Activated naive CD4-positive, alpha-beta T cell treated with anti-CD3 and anti-CD28 coated beads, Interleukin-2, amount 50 U/mL, for 72 hours (primary cell): ENCODE measurements around the gene AFF3. TPM values are rescaled to one million over a fixed set of nuclear protein-coding genes. Genes with fewer than 3 reads are reported as not detected.

ENCODE experiments used
- ATAC-seq, 2 donors: fragments of 150-1000 bp; cut with Tn5 transposase; 2 replicates each; pipeline ENCODE4 v1.10.0; 2021; ENCODE audit warnings: mild to moderate bottlenecking in 2 of 2, moderate library complexity in 2 of 2
- DNase-seq, 2 donors: peaks; one replicate each; pipeline ENCODE4 v3.0.0; 2021 to 2022; ENCODE audit warnings: low spot score in 2 of 2
- H3K27ac Mint-ChIP-seq, 2 donors: one replicate each; pipeline ENCODE4 v1.8.0; 2022; ENCODE audit warnings: mild to moderate bottlenecking in 2 of 2, mixed read lengths in 2 of 2
- H3K36me3 Mint-ChIP-seq, 2 donors: one replicate each; pipeline ENCODE4 v1.8.0; 2022; ENCODE audit warnings: mixed read lengths in 2 of 2
- H3K9me3 Mint-ChIP-seq, 2 donors: one replicate each; pipeline ENCODE4 v1.8.0; 2022; ENCODE audit warnings: mixed read lengths in 2 of 2
- total RNA-seq, 2 donors: library from RNA; stranded (reverse); gene quantifications; one replicate each; pipeline ENCODE4 v1.2.3, GENCODE V29; 2022

AFF3 gene
- total RNA-seq, 2 donors from 2014 or later = 1.5 to 5.2 TPM

GRCh38 chr2:100067784-100068183, 74.6 kb downstream of the AFF3 start:
- peaks cover 0 to 2% of the 10 kb centered on the region in 2 donors for H3K36me3 Mint-ChIP-seq
- no peak overlapping the region for H3K27ac Mint-ChIP-seq
- no peak for ATAC-seq

GRCh38 chr2:100066856-100067255, 75.5 kb downstream of the AFF3 start:
- Mint-ChIP-seq H3K27ac (no peak overlapping the region), H3K9me3 (peaks cover 0 to 12% of the 10 kb centered on the region in 2 donors), H3K36me3 (peaks cover 0 to 11% of the 10 kb centered on the region in 2 donors)
- DNase-seq (no peak), ATAC-seq (no peak)

More at GRCh38 chr2:100067784-100068183, 74.6 kb downstream of the AFF3 start:
- H3K9me3 Mint-ChIP-seq = peaks cover 0 to 4% of the 10 kb centered on the region in 2 donors
- DNase-seq = no peak

GRCh38 chr2:100066246-100066645, 76.1 kb downstream of the AFF3 start:
- Mint-ChIP-seq H3K27ac (no peak overlapping the region), H3K9me3 (peaks cover 0 to 13% of the 10 kb centered on the region in 2 donors), H3K36me3 (peaks cover 0 to 17% of the 10 kb centered on the region in 2 donors)
- ATAC-seq = no peak
- no peak for DNase-seq

DNA sequence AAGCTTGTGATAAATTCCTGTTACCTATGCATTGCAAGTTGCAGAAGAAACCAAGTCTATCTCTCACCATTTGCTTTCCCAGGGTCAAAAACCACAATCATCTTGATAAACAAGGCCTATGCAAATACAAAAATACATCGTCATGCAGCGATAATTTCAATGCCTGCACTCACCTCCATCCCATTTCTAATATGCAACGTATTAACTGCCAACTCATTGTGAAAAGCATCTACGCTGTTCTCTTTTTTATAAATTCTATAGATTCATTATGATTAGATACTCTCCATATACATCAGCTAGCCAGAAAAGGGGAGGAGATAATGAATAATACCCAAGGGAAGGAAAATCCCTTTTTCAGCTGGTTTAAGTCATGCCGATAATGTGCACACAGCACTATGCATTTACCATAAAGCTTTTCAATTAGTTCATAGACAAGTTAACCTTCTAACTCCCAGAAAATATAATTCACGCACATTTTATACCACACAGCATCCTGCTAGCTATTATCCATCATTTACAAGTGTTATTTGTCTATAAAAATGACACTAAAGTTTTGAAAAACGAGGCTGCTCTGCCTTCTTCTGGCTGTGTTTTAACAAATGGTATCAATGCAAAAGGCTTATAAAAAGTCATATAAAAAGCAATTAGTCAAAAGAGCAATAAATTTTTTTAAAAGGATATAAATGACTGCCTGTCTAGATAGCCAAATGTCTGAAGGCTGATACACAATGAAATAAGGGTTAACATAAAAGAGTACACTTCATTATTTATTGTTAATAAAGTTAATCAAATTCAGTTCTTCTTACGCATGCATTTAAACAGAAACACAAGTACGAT, 77.6 kb downstream of the AFF3 start:
- H3K36me3 Mint-ChIP-seq = peaks cover 0 to 17% of the 10 kb centered on the region in 2 donors
- H3K27ac Mint-ChIP-seq = peak overlapping the region in 1 of 2 donors; percentile 49
- ATAC-seq (peak; percentile 38 to 71), DNase-seq (peak in 1 of 2 donors; percentile 10)
- H3K9me3 Mint-ChIP-seq = peaks cover 0 to 13% of the 10 kb centered on the region in 2 donors

GRCh38 chr2:100064165-100064564, 78.2 kb downstream of the AFF3 start:
- H3K27ac Mint-ChIP-seq = peak overlapping the region in 1 of 2 donors; percentile 49
- peak in 1 of 2 donors; percentile 17 for DNase-seq
- peak; percentile 23 to 46 for ATAC-seq

GRCh38 chr2:100063459-100063953, 78.9 kb downstream of the AFF3 start:
- peaks cover 0 to 13% of the 10 kb centered on the region in 2 donors for H3K9me3 Mint-ChIP-seq
- ATAC-seq = no peak
- H3K27ac Mint-ChIP-seq = peak overlapping the region in 1 of 2 donors; percentile 40
- no peak for DNase-seq
- peaks cover 0 to 17% of the 10 kb centered on the region in 2 donors for H3K36me3 Mint-ChIP-seq

More at GRCh38 chr2:100064165-100064564, 78.2 kb downstream of the AFF3 start:
- Mint-ChIP-seq H3K36me3 (peaks cover 0 to 17% of the 10 kb centered on the region in 2 donors), H3K9me3 (peaks cover 0 to 13% of the 10 kb centered on the region in 2 donors)

DNA sequence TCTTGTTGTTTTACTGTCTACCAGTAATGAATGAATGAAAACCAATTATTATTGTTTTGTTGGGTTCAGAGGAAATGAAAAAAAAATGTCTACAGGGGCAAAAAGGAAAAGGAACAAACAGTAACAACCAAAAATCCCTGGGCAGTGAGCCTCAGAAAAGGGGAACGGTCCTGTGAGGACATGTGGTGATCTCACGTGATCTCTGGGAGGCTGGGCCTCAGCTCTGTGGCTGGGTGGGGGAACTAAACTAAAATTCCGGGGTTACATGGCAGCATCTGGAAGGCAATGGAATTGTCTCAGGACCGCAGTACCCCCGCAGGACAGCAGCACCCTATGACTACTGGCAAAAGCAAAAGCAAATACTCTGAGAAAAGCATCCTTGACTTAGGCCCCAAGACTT, 80.1 kb downstream of the AFF3 start:
- peak overlapping the region in 1 of 2 donors; percentile 2 for H3K27ac Mint-ChIP-seq
- ATAC-seq (no peak), DNase-seq (no peak)
- peaks cover 0 to 17% of the 10 kb centered on the region in 2 donors for H3K36me3 Mint-ChIP-seq
- peaks cover 0 to 13% of the 10 kb centered on the region in 2 donors for H3K9me3 Mint-ChIP-seq

- peaks cover 0 to 13% of the 10 kb centered on the region in 2 donors for H3K9me3 Mint-ChIP-seq
- peak overlapping the region; percentile 7 to 81 for H3K27ac Mint-ChIP-seq
- DNase-seq = peak in 1 of 2 donors; percentile 43
- peaks cover 0 to 17% of the 10 kb centered on the region in 2 donors for H3K36me3 Mint-ChIP-seq
- ATAC-seq = peak; percentile 81 to 87
Observed at GRCh38 chr2:100060875-100061274, 81.5 kb downstream of the AFF3 start.

DNA sequence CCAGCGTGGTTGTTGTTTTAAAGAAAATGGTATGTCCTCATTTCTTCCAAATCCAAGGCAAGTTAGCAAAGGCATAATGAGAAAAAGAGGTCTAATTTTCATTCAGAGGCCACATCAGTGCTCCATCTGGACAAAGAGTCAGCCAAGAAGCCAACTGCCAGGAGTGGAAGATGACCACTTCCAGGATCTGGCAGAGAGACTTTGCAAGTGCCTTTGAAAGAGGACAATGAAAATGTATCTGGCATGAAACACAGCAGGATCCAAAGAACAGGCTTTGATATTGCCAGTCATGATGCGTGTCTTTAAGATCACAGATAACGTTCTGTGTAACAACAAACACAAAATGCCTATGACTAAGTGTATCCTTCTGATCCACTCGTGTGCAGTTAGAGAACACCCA, 82.8 kb downstream of the AFF3 start:
- DNase-seq (no peak), ATAC-seq (no peak)
- peaks cover 0 to 17% of the 10 kb centered on the region in 2 donors for H3K36me3 Mint-ChIP-seq
- H3K27ac Mint-ChIP-seq = no peak overlapping the region
- H3K9me3 Mint-ChIP-seq = peaks cover 0 to 15% of the 10 kb centered on the region in 2 donors

DNA sequence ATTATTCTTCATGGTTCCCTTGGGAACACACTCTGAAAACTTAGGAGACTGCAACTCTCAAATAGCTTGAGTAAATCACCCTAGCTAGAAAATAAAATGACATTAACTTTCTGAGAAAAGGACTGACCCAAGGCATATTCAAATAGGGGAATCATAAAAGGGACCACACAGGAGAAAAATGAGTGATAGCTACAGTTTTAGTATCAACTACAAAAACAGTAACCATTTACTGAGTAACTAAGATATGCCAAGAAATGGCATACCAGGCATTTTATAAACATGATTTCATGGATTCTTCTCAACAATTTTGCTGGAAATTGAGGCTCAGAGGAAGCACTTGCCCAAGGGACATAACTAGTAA, 84.5 kb downstream of the AFF3 start:
- Mint-ChIP-seq H3K9me3 (peaks cover 0 to 14% of the 10 kb centered on the region in 2 donors), H3K36me3 (peaks cover 4 to 16% of the 10 kb centered on the region in 2 donors), H3K27ac (no peak overlapping the region)
- ATAC-seq = no peak
- DNase-seq = no peak

DNA sequence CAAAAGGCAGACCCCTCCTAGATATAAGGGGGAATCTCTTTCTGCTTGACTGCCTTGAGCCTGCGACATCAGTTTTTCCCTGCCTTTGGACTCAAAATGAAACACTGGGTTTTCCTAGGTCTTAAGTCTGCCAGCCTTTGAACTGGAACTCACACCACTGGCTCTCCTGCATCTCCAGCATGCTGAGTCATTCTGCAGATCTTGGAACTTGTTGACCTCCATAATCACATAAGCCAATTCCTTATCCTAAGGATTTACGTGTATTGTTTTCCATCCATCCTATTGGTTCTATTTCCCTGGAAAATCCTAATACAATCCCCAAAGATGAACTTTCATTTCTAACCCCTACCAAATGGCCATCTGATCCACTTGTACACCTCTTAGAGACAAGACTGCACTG, 88.0 kb downstream of the AFF3 start:
- H3K27ac Mint-ChIP-seq = no peak overlapping the region
- H3K36me3 Mint-ChIP-seq = peaks cover 0 to 4% of the 10 kb centered on the region in 2 donors
- H3K9me3 Mint-ChIP-seq = peaks cover 0 to 5% of the 10 kb centered on the region in 2 donors
- DNase-seq (no peak), ATAC-seq (no peak)

DNA sequence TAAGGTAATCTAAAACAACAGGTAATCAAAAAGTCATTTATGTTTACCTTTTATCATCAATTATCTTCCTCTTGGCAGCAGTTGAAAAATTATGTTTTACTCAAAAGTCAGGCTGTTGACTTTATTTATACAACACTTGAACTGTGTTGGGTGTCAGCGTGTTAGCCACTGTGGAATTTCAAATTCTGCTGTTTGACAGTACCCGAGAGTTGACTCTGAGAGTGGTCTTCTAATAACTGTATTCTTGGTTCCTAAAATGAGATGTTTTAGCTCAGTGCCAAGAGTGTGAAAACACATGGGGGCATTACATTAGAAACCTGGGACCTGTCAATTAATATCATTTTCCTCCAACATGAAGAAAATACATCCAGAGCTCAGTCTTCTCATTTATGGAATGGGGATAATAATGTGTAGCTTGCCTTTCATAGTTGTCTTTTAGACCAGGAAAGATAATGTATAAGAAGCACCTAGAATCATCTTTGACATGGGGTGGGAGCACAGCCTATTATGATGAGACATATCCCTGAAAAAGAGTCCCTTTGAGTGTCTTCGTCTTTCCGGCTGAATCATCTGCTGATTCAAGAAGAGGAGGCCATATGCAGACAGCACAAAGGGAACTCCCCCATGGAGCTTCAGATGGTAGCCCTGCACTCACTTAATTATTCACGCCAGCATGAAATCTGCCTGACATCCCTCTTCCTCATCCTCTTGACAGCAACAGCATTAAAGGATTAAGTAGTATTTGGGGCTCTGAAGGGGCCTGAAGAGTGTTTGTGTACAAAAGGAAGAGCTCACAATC, 89.1 kb downstream of the AFF3 start:
- ATAC-seq (peak in 1 of 2 donors; percentile 39), DNase-seq (no peak)
- Mint-ChIP-seq H3K27ac (no peak overlapping the region), H3K36me3 (peaks cover 0 to 4% of the 10 kb centered on the region in 2 donors), H3K9me3 (peaks cover 0 to 5% of the 10 kb centered on the region in 2 donors)

DNA sequence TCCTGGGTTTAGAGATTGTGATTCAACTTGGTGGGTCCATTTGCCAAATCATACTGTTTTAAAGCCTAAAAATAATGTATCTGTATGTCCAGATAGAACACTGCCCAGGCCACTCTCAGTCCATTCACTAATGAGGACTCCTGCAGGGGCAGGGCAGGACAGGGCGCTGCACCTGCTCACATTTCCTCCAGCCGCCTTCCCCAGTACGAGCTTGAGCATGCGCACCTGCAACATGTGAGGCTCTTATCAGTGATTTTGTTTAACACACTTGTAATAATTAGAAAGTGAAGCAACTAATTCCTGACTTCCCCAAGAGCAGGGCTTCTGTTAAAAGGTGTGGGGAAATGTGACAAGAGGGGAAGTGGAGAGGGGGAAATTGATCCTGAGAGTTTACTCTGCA, 89.7 kb downstream of the AFF3 start:
- no peak for DNase-seq
- ATAC-seq = no peak
- no peak overlapping the region for H3K27ac Mint-ChIP-seq
- H3K36me3 Mint-ChIP-seq = peaks cover 0 to 4% of the 10 kb centered on the region in 2 donors
- H3K9me3 Mint-ChIP-seq = peaks cover 0 to 5% of the 10 kb centered on the region in 2 donors

- Mint-ChIP-seq H3K36me3 (peaks cover 0 to 4% of the 10 kb centered on the region in 2 donors), H3K27ac (no peak overlapping the region), H3K9me3 (peaks cover 0 to 5% of the 10 kb centered on the region in 2 donors)
- ATAC-seq (no peak), DNase-seq (no peak)
Observed at GRCh38 chr2:100051253-100051652, 91.1 kb downstream of the AFF3 start.

- Mint-ChIP-seq H3K36me3 (peaks cover 0 to 4% of the 10 kb centered on the region in 2 donors), H3K27ac (no peak overlapping the region), H3K9me3 (peaks cover 0 to 5% of the 10 kb centered on the region in 2 donors)
- ATAC-seq (no peak), DNase-seq (no peak)
Observed at GRCh38 chr2:100050685-100051084, 91.7 kb downstream of the AFF3 start.

DNA sequence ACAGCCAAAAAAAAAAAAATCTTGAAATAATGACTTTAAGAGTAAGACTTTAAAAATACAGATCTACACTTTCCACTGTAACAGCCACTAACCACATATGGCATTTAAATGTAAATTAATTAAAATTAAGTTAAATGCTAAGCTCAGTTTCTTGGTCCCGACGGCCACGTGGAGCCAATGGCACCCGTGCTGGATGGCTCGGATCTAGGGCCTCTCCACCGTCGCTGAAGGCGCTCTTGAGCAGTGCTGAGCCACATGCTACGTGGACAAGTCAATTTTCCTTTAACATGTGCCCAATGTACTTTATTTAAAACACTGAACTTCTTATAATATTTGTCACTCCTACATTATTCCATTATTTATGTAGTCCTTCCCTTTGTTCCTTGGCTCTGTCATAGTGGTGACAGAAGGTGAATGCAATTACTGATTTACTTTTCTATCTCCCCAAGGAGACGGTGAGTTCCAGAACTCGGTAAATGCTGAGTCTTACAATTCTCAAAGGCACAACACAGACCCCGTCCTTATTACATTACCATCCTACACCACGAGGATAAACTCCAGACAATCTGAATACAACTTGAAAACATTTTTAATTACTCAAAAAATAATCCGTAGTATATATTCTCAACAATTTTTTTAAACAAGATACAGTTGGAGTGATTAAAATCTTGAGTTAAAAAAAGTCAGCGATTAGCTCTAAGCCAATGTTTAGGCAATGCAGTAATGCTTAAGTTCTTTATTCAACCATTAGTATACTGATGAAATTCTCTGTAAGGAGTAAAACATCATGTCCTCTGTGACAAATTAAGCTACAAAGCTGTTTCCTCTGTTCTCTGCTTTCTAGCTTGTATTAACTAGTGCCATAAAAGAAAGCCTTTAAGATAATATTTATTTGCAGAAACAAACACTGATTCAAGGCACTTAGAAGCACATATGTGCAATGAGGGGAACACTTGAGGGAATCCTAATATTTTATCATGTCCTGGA, 95.1 kb downstream of the AFF3 start:
- ATAC-seq = no peak
- Mint-ChIP-seq H3K36me3 (no peaks in the 10 kb centered on the region), H3K27ac (no peak overlapping the region), H3K9me3 (no peaks in the 10 kb centered on the region)
- DNase-seq = no peak
